KMS-11 (cell line): ENCODE data around the gene PDLIM5.

Experiments used
- H2AFZ ChIP-seq: fragments of 200-600 bp; sonication (generic); 2 replicates; pipeline ENCODE4 v1.6.1; 2016; ENCODE audit warnings: antibody characterized with exemption, mixed run types, low read depth
- H3K27ac ChIP-seq: fragments of 200-600 bp; sonication (generic); 2 replicates; pipeline ENCODE4 v1.6.1; 2016; ENCODE audit warnings: mild to moderate bottlenecking, mixed run types
- H3K27me3 ChIP-seq: fragments of 200-600 bp; sonication (generic); 2 replicates; pipeline ENCODE4 v1.6.1; 2017; ENCODE audit warnings: mild to moderate bottlenecking, low read depth, mixed run types, moderate library complexity; ENCODE audit not compliant: insufficient read depth
- H3K36me3 ChIP-seq: fragments of 200-600 bp; sonication (generic); 2 replicates; pipeline ENCODE4 v1.6.1; 2017; ENCODE audit warnings: mild to moderate bottlenecking, mixed run types; ENCODE audit not compliant: insufficient read depth
- H3K4me1 ChIP-seq: fragments of 200-600 bp; sonication (generic); 2 replicates; pipeline ENCODE4 v1.6.1; 2016; ENCODE audit warnings: mild to moderate bottlenecking, low read depth, mixed run types; ENCODE audit not compliant: poor library complexity, severe bottlenecking
- H3K4me2 ChIP-seq: fragments of 200-600 bp; sonication (generic); 2 replicates; pipeline ENCODE4 v1.7.0; 2016; ENCODE audit warnings: mild to moderate bottlenecking, mixed run types
- H3K4me3 ChIP-seq: fragments of 200-600 bp; sonication (generic); IDR thresholded peaks from 2 replicates; pipeline ENCODE4 v1.6.1; 2017; ENCODE audit warnings: low read depth, low read length, mixed read lengths; ENCODE audit not compliant: insufficient read depth
- H3K79me2 ChIP-seq: fragments of 200-600 bp; sonication (generic); 2 replicates; pipeline ENCODE4 v1.6.1; 2016; ENCODE audit warnings: low read depth, mixed run types; ENCODE audit not compliant: insufficient read depth
- H3K9ac ChIP-seq: fragments of 200-600 bp; sonication (generic); 2 replicates; pipeline ENCODE4 v1.6.1; 2016; ENCODE audit warnings: mild to moderate bottlenecking, mixed run types
- H4K20me1 ChIP-seq: fragments of 200-600 bp; sonication (generic); 2 replicates; pipeline ENCODE4 v1.6.1; 2016; ENCODE audit warnings: mild to moderate bottlenecking, mixed run types; ENCODE audit not compliant: insufficient read depth
- TF ChIP-seq, protein P1 (sequence below): fragments of 200-600 bp; sonication (generic); conservative IDR thresholded peaks from 2 replicates; pipeline ENCODE4 v1.6.1; 2017; ENCODE audit warnings: low read depth, mild to moderate bottlenecking, antibody characterized with exemption, low read length, moderate library complexity, mixed read lengths

PDLIM5 gene

DNA sequence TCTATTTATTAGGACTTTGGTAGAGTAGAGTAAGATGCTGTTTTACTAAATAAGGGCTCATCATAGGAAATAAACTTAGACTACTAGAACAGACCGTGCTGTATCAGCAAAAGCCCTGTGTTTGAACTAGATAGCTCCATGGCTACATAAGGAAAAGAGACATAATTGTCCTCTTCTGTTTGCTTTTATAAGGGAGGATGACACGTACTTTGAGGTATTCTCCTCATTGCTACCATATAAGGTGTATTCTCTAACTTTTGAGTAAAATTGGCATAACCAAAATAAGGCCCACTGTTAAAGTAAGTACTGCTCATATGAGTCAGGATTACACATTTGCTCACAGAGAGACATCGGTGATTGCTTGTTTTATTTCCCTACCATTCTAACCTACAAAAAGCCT lies 64.3 kb downstream of the PDLIM5 start:
- H3K79me2 ChIP-seq, result no peaks in the 10 kb centered on the region
- no peaks in the 10 kb centered on the region for H3K27me3 ChIP-seq
- H3K4me3 ChIP-seq, result no peak overlapping the region
- no peak overlapping the region for H3K4me2 ChIP-seq
- no peak overlapping the region for H3K27ac ChIP-seq
- no peaks in the 10 kb centered on the region for H3K4me1 ChIP-seq
- no peak overlapping the region for H3K9ac ChIP-seq
- H2AFZ ChIP-seq, result no peak overlapping the region
- H3K36me3 ChIP-seq, result no peaks in the 10 kb centered on the region
- 0 out of 2 replicates have a peak, but pooled peaks cover 4% of the 10 kb centered on the region for H4K20me1 ChIP-seq
- TF ChIP-seq, protein P1, sequence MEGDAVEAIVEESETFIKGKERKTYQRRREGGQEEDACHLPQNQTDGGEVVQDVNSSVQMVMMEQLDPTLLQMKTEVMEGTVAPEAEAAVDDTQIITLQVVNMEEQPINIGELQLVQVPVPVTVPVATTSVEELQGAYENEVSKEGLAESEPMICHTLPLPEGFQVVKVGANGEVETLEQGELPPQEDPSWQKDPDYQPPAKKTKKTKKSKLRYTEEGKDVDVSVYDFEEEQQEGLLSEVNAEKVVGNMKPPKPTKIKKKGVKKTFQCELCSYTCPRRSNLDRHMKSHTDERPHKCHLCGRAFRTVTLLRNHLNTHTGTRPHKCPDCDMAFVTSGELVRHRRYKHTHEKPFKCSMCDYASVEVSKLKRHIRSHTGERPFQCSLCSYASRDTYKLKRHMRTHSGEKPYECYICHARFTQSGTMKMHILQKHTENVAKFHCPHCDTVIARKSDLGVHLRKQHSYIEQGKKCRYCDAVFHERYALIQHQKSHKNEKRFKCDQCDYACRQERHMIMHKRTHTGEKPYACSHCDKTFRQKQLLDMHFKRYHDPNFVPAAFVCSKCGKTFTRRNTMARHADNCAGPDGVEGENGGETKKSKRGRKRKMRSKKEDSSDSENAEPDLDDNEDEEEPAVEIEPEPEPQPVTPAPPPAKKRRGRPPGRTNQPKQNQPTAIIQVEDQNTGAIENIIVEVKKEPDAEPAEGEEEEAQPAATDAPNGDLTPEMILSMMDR, result no peak

DNA sequence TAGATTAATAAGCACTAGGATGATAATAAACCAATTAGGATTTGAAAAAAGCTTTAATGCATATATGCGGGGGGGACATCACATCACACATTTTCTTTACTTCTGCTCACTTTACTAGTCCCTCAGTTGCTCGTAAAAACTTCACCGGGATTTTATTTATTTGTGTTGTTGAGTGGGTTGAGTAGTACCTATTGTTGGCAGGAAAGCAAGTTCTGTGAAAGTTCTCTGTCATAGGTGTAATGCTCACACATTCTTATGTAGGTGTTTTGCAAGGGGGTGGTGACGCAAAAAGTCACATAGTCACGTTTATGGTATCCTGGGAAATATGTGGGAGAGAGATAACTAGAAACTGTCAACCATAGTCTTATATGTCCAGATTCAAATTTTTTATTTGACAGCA lies 65.3 kb downstream of the PDLIM5 start:
- Histone ChIP-seq H3K4me2 (no peak overlapping the region), H3K36me3 (no peaks in the 10 kb centered on the region), H3K4me1 (no peaks in the 10 kb centered on the region), H4K20me1 (0 out of 2 replicates have a peak, but pooled peaks cover 4% of the 10 kb centered on the region), H3K9ac (no peak overlapping the region), H3K4me3 (no peak overlapping the region), H3K27ac (no peak overlapping the region), H3K79me2 (no peaks in the 10 kb centered on the region), H2AFZ (no peak overlapping the region), H3K27me3 (no peaks in the 10 kb centered on the region)
- TF ChIP-seq, protein P1, result no peak

DNA sequence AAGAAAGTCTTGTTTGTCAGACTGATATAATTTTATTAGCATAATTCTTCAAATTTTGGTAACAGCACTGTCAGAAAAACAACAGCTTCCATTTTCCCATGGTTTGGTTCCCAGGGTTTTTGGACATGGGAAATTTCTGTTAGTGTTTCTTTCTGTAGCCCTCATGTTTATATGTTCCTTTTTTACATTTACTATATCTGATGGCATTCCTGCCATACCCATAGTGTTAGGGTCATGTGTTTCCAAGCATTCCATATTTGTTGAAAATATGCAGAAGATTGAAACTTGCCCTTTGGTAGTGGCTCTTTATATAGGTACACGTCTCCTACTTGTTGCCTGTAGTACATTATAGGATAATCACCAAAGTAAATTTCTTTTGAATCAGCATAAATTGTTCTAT lies 65.8 kb downstream of the PDLIM5 start:
- no peak overlapping the region for H3K4me3 ChIP-seq
- no peaks in the 10 kb centered on the region for H3K79me2 ChIP-seq
- no peak overlapping the region for H3K4me2 ChIP-seq
- TF ChIP-seq, protein P1, result no peak
- no peak overlapping the region for H2AFZ ChIP-seq
- no peak overlapping the region for H3K27ac ChIP-seq
- no peaks in the 10 kb centered on the region for H3K36me3 ChIP-seq
- H4K20me1 ChIP-seq, result 0 out of 2 replicates have a peak, but pooled peaks cover 4% of the 10 kb centered on the region
- H3K27me3 ChIP-seq, result no peaks in the 10 kb centered on the region
- H3K4me1 ChIP-seq, result no peaks in the 10 kb centered on the region
- H3K9ac ChIP-seq, result no peak overlapping the region

DNA sequence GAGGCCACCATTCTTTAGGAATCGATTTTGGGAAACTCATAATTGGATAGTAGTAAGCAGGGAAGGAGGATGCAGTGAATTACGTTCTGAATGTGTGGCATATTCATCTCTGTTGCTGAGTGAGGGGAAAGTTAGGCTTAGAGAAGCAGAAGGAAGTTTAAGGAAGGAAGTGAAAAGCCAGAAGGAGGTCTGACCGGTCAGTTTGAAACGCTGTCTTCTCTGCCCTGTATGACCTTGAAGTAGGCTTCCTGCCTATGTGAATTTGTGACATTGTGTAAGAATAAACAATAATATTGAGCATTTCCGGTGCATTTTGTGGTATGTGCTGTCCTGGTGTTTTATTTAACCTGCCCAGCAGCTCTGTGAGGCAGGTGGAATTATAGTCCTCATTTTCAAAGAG lies 67.3 kb downstream of the PDLIM5 start:
- Histone ChIP-seq H2AFZ (no peak overlapping the region), H3K79me2 (no peaks in the 10 kb centered on the region), H3K4me1 (no peaks in the 10 kb centered on the region), H4K20me1 (0 out of 2 replicates have a peak, but pooled peaks cover 4% of the 10 kb centered on the region), H3K27me3 (no peaks in the 10 kb centered on the region), H3K27ac (no peak overlapping the region), H3K36me3 (no peaks in the 10 kb centered on the region), H3K9ac (no peak overlapping the region), H3K4me3 (no peak overlapping the region), H3K4me2 (no peak overlapping the region)
- TF ChIP-seq, protein P1, result no peak
